ENCODE measurements around the gene ETS2.

The ETS2 gene

DNA sequence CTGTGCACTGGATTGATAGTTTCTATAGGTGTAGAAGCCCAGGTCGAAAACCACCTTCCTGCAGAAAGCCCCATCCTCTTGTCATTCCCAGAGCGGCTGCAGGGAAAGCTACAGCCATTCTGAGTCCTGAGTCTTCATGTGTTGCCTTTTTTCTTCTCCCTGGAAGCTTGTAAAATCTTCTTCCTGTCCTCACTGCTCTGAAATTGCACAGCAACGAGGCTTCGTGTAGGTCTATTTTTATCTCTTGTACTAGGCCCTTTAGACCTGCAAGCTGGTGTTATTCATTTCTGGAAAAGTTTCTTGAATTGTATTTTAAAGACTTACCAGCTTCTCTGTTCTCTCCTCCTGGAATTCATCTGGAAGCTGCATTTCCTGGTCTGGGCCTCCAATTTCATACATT, 44.2 kb upstream of the ETS2 start:
- TF ChIP-seq SPI1 (IDR thresholded peaks at IDR 0.05; ENCODE audit: borderline replicate concordance, low read depth) = no peak
- no peak for TF ChIP-seq GABPA (IDR thresholded peaks at IDR 0.05; ENCODE audit: low read depth)
- TF ChIP-seq, protein P1, sequence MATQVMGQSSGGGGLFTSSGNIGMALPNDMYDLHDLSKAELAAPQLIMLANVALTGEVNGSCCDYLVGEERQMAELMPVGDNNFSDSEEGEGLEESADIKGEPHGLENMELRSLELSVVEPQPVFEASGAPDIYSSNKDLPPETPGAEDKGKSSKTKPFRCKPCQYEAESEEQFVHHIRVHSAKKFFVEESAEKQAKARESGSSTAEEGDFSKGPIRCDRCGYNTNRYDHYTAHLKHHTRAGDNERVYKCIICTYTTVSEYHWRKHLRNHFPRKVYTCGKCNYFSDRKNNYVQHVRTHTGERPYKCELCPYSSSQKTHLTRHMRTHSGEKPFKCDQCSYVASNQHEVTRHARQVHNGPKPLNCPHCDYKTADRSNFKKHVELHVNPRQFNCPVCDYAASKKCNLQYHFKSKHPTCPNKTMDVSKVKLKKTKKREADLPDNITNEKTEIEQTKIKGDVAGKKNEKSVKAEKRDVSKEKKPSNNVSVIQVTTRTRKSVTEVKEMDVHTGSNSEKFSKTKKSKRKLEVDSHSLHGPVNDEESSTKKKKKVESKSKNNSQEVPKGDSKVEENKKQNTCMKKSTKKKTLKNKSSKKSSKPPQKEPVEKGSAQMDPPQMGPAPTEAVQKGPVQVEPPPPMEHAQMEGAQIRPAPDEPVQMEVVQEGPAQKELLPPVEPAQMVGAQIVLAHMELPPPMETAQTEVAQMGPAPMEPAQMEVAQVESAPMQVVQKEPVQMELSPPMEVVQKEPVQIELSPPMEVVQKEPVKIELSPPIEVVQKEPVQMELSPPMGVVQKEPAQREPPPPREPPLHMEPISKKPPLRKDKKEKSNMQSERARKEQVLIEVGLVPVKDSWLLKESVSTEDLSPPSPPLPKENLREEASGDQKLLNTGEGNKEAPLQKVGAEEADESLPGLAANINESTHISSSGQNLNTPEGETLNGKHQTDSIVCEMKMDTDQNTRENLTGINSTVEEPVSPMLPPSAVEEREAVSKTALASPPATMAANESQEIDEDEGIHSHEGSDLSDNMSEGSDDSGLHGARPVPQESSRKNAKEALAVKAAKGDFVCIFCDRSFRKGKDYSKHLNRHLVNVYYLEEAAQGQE (IDR thresholded peaks at IDR 0.05; ENCODE audit: insufficient replicate concordance, low read depth) = no peak
- no peak for TF ChIP-seq POLR2AphosphoS5 (IDR thresholded peaks at IDR 0.05; ENCODE audit: low read depth)
- TF ChIP-seq, protein P2, sequence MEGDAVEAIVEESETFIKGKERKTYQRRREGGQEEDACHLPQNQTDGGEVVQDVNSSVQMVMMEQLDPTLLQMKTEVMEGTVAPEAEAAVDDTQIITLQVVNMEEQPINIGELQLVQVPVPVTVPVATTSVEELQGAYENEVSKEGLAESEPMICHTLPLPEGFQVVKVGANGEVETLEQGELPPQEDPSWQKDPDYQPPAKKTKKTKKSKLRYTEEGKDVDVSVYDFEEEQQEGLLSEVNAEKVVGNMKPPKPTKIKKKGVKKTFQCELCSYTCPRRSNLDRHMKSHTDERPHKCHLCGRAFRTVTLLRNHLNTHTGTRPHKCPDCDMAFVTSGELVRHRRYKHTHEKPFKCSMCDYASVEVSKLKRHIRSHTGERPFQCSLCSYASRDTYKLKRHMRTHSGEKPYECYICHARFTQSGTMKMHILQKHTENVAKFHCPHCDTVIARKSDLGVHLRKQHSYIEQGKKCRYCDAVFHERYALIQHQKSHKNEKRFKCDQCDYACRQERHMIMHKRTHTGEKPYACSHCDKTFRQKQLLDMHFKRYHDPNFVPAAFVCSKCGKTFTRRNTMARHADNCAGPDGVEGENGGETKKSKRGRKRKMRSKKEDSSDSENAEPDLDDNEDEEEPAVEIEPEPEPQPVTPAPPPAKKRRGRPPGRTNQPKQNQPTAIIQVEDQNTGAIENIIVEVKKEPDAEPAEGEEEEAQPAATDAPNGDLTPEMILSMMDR (IDR thresholded peaks at IDR 0.05; ENCODE audit: insufficient read depth, low read length) = no peak
- Histone ChIP-seq H3K27ac (replicated peaks) (no peak overlapping the region), H3K27me3 (ENCODE audit: insufficient read depth, poor library complexity, severe bottlenecking) (no peaks in the 10 kb centered on the region), H3K4me3 (replicated peaks; ENCODE audit: insufficient read depth, low read length) (no peak overlapping the region)
- no peak for DNase-seq (ENCODE audit: low read depth in 1 of 2, low spot score in 1 of 2)

DNA sequence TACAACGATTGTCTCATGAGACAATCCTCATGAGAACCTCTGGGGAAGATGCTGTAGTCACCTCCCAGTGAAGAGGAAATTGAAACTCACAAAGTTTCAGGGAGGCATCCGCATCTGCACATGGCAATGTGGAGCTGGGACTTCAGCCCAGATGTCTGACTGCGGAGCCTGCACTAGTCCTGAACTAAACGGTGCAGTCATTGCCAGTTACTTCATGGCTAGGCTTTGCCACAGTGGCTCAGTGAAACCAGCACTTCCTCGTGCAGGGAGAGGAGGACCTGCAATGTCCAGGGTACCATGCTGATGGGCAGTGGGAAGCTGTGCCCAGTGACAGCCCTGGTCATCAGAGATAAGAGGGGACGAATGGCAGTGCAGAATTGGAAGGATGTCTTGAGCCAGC, 40.7 kb upstream of the ETS2 start:
- no peak for TF ChIP-seq SPI1 (IDR thresholded peaks at IDR 0.05; ENCODE audit: borderline replicate concordance, low read depth)
- no peak for TF ChIP-seq GABPA (IDR thresholded peaks at IDR 0.05; ENCODE audit: low read depth)
- no peak for TF ChIP-seq POLR2AphosphoS5 (IDR thresholded peaks at IDR 0.05; ENCODE audit: low read depth)
- TF ChIP-seq, protein P1 (IDR thresholded peaks at IDR 0.05; ENCODE audit: insufficient replicate concordance, low read depth) = no peak
- TF ChIP-seq, protein P2 (IDR thresholded peaks at IDR 0.05; ENCODE audit: insufficient read depth, low read length) = no peak
- H3K27me3 ChIP-seq (ENCODE audit: insufficient read depth, poor library complexity, severe bottlenecking) = no peaks in the 10 kb centered on the region
- DNase-seq (ENCODE audit: low read depth in 1 of 2, low spot score in 1 of 2) = no peak
- H3K4me3 ChIP-seq (replicated peaks; ENCODE audit: insufficient read depth, low read length) = no peak overlapping the region
- no peak overlapping the region for H3K27ac ChIP-seq (replicated peaks)

DNA sequence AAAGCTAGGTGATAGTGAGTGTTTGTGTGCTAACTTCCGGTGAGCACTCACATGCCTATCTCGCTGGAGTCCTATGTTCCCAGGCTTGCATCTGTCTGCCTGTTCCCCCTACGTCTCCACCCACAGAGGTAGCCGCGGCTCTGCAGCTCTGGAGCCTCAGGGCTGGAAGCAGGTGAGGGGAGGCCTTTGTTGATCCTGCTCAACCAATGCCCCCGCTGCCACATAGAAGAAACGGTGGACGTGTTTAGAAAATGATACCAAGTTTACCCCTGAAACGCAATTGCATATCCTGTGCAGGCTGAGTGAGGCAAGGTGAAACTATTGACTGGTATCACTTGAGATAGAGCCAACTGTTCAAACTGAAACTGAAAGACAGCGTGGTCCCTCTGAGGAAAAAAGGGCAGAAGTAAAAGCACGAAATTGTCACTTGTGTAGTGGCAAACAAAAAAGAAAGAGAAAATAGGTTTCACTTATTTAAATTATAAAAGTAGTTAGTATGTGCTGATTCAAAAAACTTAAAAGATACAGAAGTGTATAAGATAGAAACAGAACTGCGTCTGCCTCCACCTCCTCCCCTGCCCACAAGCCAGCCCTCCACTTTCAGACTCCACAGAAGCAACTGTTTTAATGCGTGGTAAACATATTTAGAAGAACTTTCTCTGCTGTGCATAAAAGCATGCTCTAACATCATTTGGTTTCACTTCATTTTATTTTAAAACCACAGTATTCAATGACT, 38.6 kb upstream of the ETS2 start:
- TF ChIP-seq, protein P2 (IDR thresholded peaks at IDR 0.05; ENCODE audit: insufficient read depth, low read length) = no peak
- no peak for TF ChIP-seq POLR2AphosphoS5 (IDR thresholded peaks at IDR 0.05; ENCODE audit: low read depth)
- Histone ChIP-seq H3K27me3 (ENCODE audit: insufficient read depth, poor library complexity, severe bottlenecking) (no peaks in the 10 kb centered on the region), H3K4me3 (replicated peaks; ENCODE audit: insufficient read depth, low read length) (peak overlapping the region; percentile 33), H3K27ac (replicated peaks) (peak overlapping the region; percentile 39)
- peak in 1 of 2 experiments; percentile 29 for DNase-seq (ENCODE audit: low read depth in 1 of 2, low spot score in 1 of 2)
